K562 (cell line): Measurements from ENCODE around the gene PLCL2. TPM values are rescaled to one million over a fixed set of nuclear protein-coding genes. Genes with fewer than 3 reads are reported as not detected.
"Not testable (repeated sequence)": the region's sequence is repeated elsewhere in the genome, so short reads cannot be mapped to it uniquely, and the experiment has no call there.

Source experiments
- ATAC-seq: fragments of 200-7000 bp; cut with Tn5 transposase; 3 replicates; pipeline ENCODE4 v1.9.1; 2020; ENCODE audit warnings: moderate library complexity
- BruUV-seq: library from RNA; stranded (reverse); fragments of 400-500 nt; replicated peaks from 2 replicates; lab custom pipeline; 2021; lab: Mats Ljungman, UMichigan
- CTCF ChIA-PET: fragments of 300-600 bp; formaldehyde crosslinking; extraction: SDS; loops from one replicate; lab custom pipeline; 2021; ENCODE audit warnings: low intra/inter-chr PET ratio; lab: Yijun Ruan, JAX
- POLR2A ChIA-PET: fragments of 300-600, 350-650 bp; sonication (Branson Sonifier 250); formaldehyde crosslinking; extraction: SDS; loops from one replicate; lab custom pipeline; 2021; ENCODE audit warnings: antibody characterized with exemption, inconsistent platforms; lab: Yijun Ruan, JAX
- DNase-seq, 4 experiments: peaks; one replicate each; pipeline versions ENCODE4 v3.0.0 to v3.0.0-alpha.2; 2011 to 2018; ENCODE audit warnings: low spot score in 3 of 4, mixed read lengths in 3 of 4; ENCODE audit errors: extremely low read depth in 1 of 4
- FAIRE-seq: peaks from 2 replicates; lab custom pipeline; 2011; peaks lifted over from hg19 to GRCh38; lab: Jason Lieb, UNC
- H2AFZ ChIP-seq: 2 replicates; pipeline ENCODE4 v1.6.0; 2011; ENCODE audit warnings: low read depth, low read length, control low read depth, inconsistent platforms
- H3K27ac ChIP-seq: fragments of 200-600 bp; 3 replicates; pipeline ENCODE4 v1.8.0; 2011; ENCODE audit warnings: low read depth, mild to moderate bottlenecking, control low read depth, inconsistent platforms, low read length, moderate library complexity, mixed read lengths; ENCODE audit errors: extremely low read depth
- H3K27me3 ChIP-seq, 2 experiments: fragments of 300-600 bp in 1 of 2; 2 replicates in 1 of 2; 3 replicates in 1 of 2; pipeline versions ENCODE4 v1.6.0 to v1.8.0; 2011; ENCODE audit warnings: inconsistent platforms in 2 of 2, low read length in 2 of 2, mild to moderate bottlenecking in 1 of 2, mixed read lengths in 1 of 2, moderate library complexity in 1 of 2; ENCODE audit not compliant: control insufficient read depth in 2 of 2, insufficient read depth in 2 of 2
- H3K36me3 ChIP-seq: fragments of 300-600 bp; 3 replicates; pipeline ENCODE4 v1.8.0; 2011; ENCODE audit warnings: mild to moderate bottlenecking, low read length, inconsistent platforms; ENCODE audit not compliant: control insufficient read depth, insufficient read depth
- H3K4me1 ChIP-seq, 2 experiments: fragments of 200-600 bp in 1 of 2; replicated peaks in 1 of 2; 2 replicates in 1 of 2; 3 replicates in 1 of 2; pipeline versions ENCODE4 v1.5.1 to v1.8.0; 2011; ENCODE audit warnings: inconsistent platforms in 2 of 2, low read length in 2 of 2, mild to moderate bottlenecking in 1 of 2, mixed read lengths in 1 of 2, moderate library complexity in 1 of 2; ENCODE audit not compliant: control insufficient read depth in 2 of 2, insufficient read depth in 2 of 2
- H3K4me2 ChIP-seq: 2 replicates; pipeline ENCODE4 v1.6.1; 2011; ENCODE audit warnings: low read length, control low read depth, inconsistent platforms, mixed read lengths; ENCODE audit not compliant: insufficient read depth
- H3K4me3 ChIP-seq: fragments of 200-600 bp; sonication (generic), shearing (Covaris generic); 2 replicates; pipeline ENCODE4 v1.5.1; 2016; ENCODE audit warnings: control low read depth, inconsistent platforms
- H3K79me2 ChIP-seq: fragments of 200-600 bp; 3 replicates; pipeline ENCODE4 v1.8.0; 2011; ENCODE audit warnings: low read length, inconsistent platforms; ENCODE audit not compliant: control insufficient read depth, insufficient read depth
- H3K9ac ChIP-seq, 2 experiments: 2 replicates each; pipeline versions ENCODE4 v1.6.0 to v1.6.1; 2011; ENCODE audit warnings: low read depth in 2 of 2, low read length in 2 of 2, control low read depth in 1 of 2, inconsistent platforms in 1 of 2, mild to moderate bottlenecking in 1 of 2, mixed read lengths in 1 of 2; ENCODE audit not compliant: insufficient read depth in 1 of 2
- H3K9me1 ChIP-seq: one replicate; pipeline ENCODE4 v1.6.0; 2011; ENCODE audit warnings: inconsistent platforms, mild to moderate bottlenecking, low read length, moderate library complexity; ENCODE audit not compliant: control insufficient read depth, insufficient read depth
- H3K9me3 ChIP-seq: replicated peaks from 2 replicates; pipeline ENCODE4 v1.5.1; 2011; ENCODE audit warnings: low read depth, low read length, inconsistent platforms; ENCODE audit not compliant: control insufficient read depth, insufficient read depth
- H4K20me1 ChIP-seq: replicated peaks from 2 replicates; pipeline ENCODE4 v1.6.1; 2011; ENCODE audit warnings: low read length, inconsistent platforms, mixed read lengths; ENCODE audit not compliant: control insufficient read depth, insufficient read depth
- CCAR2 ChIP-seq: fragments of 200-400 bp; formaldehyde crosslinking; IDR thresholded peaks from 2 replicates; pipeline ENCODE4 v1.6.1; 2017; ENCODE audit warnings: mild to moderate bottlenecking, low read depth, low read length
- LCOR ChIP-seq: sonication (generic); formaldehyde crosslinking; IDR thresholded peaks from 2 replicates; pipeline ENCODE4 v1.8.0; 2022; ENCODE audit warnings: mild to moderate bottlenecking, missing genetic modification reagents
- MCM2 ChIP-seq: fragments of 450-650 bp; IDR thresholded peaks from 2 replicates; pipeline ENCODE4 v1.6.1; 2017; ENCODE audit warnings: low read depth, mild to moderate bottlenecking
- NR4A1 ChIP-seq, 2 experiments: fragments of 250-450 bp in 1 of 2; fragments of 450-650 bp in 1 of 2; sonication (Bioruptor Pico) in 1 of 2; IDR thresholded peaks; 2 replicates each; pipeline versions ENCODE4 v1.4.0 to v1.6.1; 2016 to 2020; ENCODE audit warnings: mild to moderate bottlenecking in 2 of 2, missing compliant biosample characterization in 1 of 2, missing genetic modification characterization in 1 of 2, moderate library complexity in 1 of 2
- PRMT5 ChIP-seq: sonication (generic); formaldehyde crosslinking; IDR thresholded peaks from 2 replicates; pipeline ENCODE4 v1.5.0; 2020; ENCODE audit warnings: missing genetic modification reagents
- RBM14 ChIP-seq: fragments of 200-400 bp; formaldehyde crosslinking; IDR thresholded peaks from 2 replicates; pipeline ENCODE4 v1.6.1; 2018; ENCODE audit warnings: low read depth, mild to moderate bottlenecking, low read length, moderate library complexity, borderline replicate concordance; ENCODE audit not compliant: insufficient read depth
- RFX7 ChIP-seq: fragments of 250-450 bp; sonication (Bioruptor Pico); IDR thresholded peaks from 2 replicates; pipeline ENCODE4 v1.5.1; 2021; ENCODE audit warnings: mild to moderate bottlenecking
- SLC30A9 ChIP-seq: fragments of 250-450 bp; sonication (Bioruptor Pico); IDR thresholded peaks from 2 replicates; pipeline ENCODE4 v1.8.0; 2022; ENCODE audit warnings: mild to moderate bottlenecking, moderate library complexity
- STAG1 ChIP-seq: sonication (generic); formaldehyde crosslinking; IDR thresholded peaks from 2 replicates; pipeline ENCODE4 v1.5.0; 2020; ENCODE audit warnings: missing genetic modification reagents, borderline replicate concordance
- TCF3 ChIP-seq: sonication (generic); formaldehyde crosslinking; IDR thresholded peaks from 2 replicates; pipeline ENCODE4 v1.4.0; 2020; ENCODE audit warnings: mild to moderate bottlenecking, missing genetic modification reagents
- ZBTB8A ChIP-seq: fragments of 450-650 bp; IDR thresholded peaks from 2 replicates; pipeline ENCODE4 v1.6.1; 2018; ENCODE audit warnings: mild to moderate bottlenecking, moderate library complexity; ENCODE audit not compliant: partially characterized antibody
- ZFP36 ChIP-seq: fragments of 150-350 bp; IDR thresholded peaks from 2 replicates; pipeline ENCODE4 v1.6.1; 2018; ENCODE audit warnings: low read length, low read depth; ENCODE audit not compliant: partially characterized antibody
- ZNF431 ChIP-seq: sonication (generic); formaldehyde crosslinking; IDR thresholded peaks from 2 replicates; pipeline ENCODE4 v1.8.0; 2022; ENCODE audit warnings: mild to moderate bottlenecking, missing genetic modification reagents
- ZNF76 ChIP-seq: fragments of 250-450 bp; sonication (Bioruptor Pico); IDR thresholded peaks from 2 replicates; pipeline ENCODE4 v1.4.0; 2020; ENCODE audit warnings: mild to moderate bottlenecking, moderate library complexity, borderline replicate concordance
- ZNF780A ChIP-seq: fragments of 250-450 bp; sonication (Bioruptor Pico); IDR thresholded peaks from 2 replicates; pipeline ENCODE4 v1.5.0; 2021; ENCODE audit warnings: mild to moderate bottlenecking
- WGBS: fragments of 100-300 bp; shearing (Covaris generic); methylation state at CpG from one replicate; pipeline ENCODE4 v1.1.6; 2016; ENCODE audit warnings: low coverage, mixed read lengths; ENCODE audit not compliant: insufficient coverage; ENCODE audit errors: missing lambda C conversion rate; 5-methylcytosine and 5-hydroxymethylcytosine counted together
- in situ Hi-C: fragments of 300-500 bp; cut with MboI; formaldehyde crosslinking; loops from 4 replicates; pipeline ENCODE4 v1.15.0; 2018; ENCODE audit warnings: inconsistent platforms, mixed read lengths
- intact Hi-C: fragments of 100-400 bp; cut with micrococcal nuclease; formaldehyde crosslinking; loops from 2 replicates; pipeline ENCODE4 v1.14.2; 2022
- polyA plus RNA-seq, 8 experiments: library from polyadenylated mRNA; depleted of rRNA in 4 of 8; stranded (reverse) in 5 of 8; unstranded in 3 of 8; fragments of >200 nt; fragmentation: Nextera tagmentation in 2 of 8; fragmentation: Illumina TruSeq in 1 of 8; extraction: Ambion mirVana in 2 of 8; extraction: Trizol in 1 of 8; gene quantifications; 2 replicates each; pipeline versions ENCODE4 v1.2.1 to v1.2.3, GENCODE V29; 2011 to 2014; ENCODE audit warnings: inconsistent platforms in 1 of 8, missing spikeins in 1 of 8
- total RNA-seq, 7 experiments: library from RNA; depleted of rRNA in 6 of 7; stranded (reverse); fragments of >200 nt in 6 of 7; fragmentation: Illumina TruSeq in 2 of 7; extraction: Trizol in 2 of 7; gene quantifications; 2 replicates each; pipeline versions ENCODE4 v1.2.1 to v1.2.3, GENCODE V29; 2011 to 2021; ENCODE audit warnings: low replicate concordance in 1 of 7
- TF ChIP-seq, protein P1 (sequence below): sonication (generic); formaldehyde crosslinking; IDR thresholded peaks from 2 replicates; pipeline ENCODE4 v1.9.0; 2022; ENCODE audit warnings: mild to moderate bottlenecking, missing genetic modification reagents

PLCL2 gene
- total and polyA plus RNA-seq, 9 of the 15 experiments (the other 6 are each of a cell fraction or from before 2014, with no cell fraction given), result 0.03 to 0.18 (median 0.11) TPM; not detected in 2

GRCh38 chr3:17106801-17107200, 222.0 kb downstream of the PLCL2 start:
- H3K4me3 ChIP-seq, H3K4me2 ChIP-seq, H4K20me1 ChIP-seq, ATAC-seq, BruUV-seq, intact Hi-C loops, in situ Hi-C loops, POLR2A ChIA-PET, H3K9ac ChIP-seq, H3K27me3 ChIP-seq: not testable (repeated sequence)
- WGBS, result 2% methylated on average over 5 of the region's 5 CpGs
- TF ChIP-seq ZNF431 (CRISPR knock-in tag), result peak; percentile 95
- TF ChIP-seq, all 486 proteins: peak for 1; not testable (repeated sequence) for 485
- H3K9me3 ChIP-seq, H3K27ac ChIP-seq, H2AFZ ChIP-seq, H3K79me2 ChIP-seq, DNase-seq, H3K36me3 ChIP-seq, FAIRE-seq, CTCF ChIA-PET, H3K9me1 ChIP-seq, H3K4me1 ChIP-seq: not testable (repeated sequence)

DNA sequence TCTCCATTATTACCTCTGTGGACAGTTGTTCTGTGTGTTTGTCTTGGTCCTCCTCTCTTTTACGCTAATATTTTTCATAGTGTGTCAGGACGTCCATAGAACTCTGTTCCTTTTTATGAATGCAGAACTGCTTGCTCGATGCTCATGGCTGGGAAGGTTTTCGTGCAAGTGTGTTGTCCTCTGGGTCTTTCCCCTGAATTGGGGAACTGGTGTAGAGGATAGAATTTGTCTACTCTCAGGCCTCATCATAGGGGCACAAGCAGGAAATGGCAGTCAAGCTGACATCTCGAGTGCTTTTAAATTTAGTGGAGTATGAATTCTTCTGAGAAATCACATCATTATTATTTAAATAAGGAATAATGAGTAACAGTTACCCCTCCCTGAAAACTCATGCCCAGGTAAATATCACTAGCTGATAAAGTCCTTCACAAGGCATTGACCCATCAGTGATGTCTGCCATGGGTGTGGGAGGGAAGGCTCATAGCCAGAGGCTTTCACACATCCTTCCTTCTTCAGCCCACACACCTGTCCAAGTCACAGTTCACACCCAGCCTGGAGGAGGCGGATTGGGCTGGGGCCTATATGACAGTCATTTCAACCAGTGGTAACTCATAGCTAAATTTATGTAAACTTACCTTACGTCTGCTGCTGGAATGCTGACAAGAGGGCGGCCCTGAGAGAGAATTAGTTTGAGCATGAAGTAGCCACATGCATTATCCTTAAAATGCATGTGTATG, 226.1 kb downstream of the PLCL2 start:
- H3K36me3 ChIP-seq, result no peaks in the 10 kb centered on the region
- no peak overlapping the region for H3K4me3 ChIP-seq
- no TSS peak for BruUV-seq
- H3K9me3 ChIP-seq, result no peaks in the 10 kb centered on the region
- H3K4me2 ChIP-seq, result no peak overlapping the region
- no peaks in the 10 kb centered on the region for H4K20me1 ChIP-seq
- FAIRE-seq (no peak), ATAC-seq (no peak), DNase-seq (no peak)
- no peak overlapping the region for H3K27ac ChIP-seq
- WGBS, result 0% methylated on average over 8 of the region's 8 CpGs
- no peak overlapping the region for H3K9ac ChIP-seq
- POLR2A ChIA-PET, result no interaction called here
- intact Hi-C loops (no loop called here), in situ Hi-C loops (no loop called here)
- CTCF ChIA-PET, result no interaction called here
- no peaks in the 10 kb centered on the region for H3K79me2 ChIP-seq
- no peaks in the 10 kb centered on the region for H3K4me1 ChIP-seq
- no peak overlapping the region; the same call in 1 of the 2 replicates for H2AFZ ChIP-seq
- no peaks in the 10 kb centered on the region; a peak in 1 of 5 replicates for H3K27me3 ChIP-seq
- no peaks in the 10 kb centered on the region for H3K9me1 ChIP-seq
- TF ChIP-seq TCF3 (CRISPR knock-in tag), result no peak
- TF ChIP-seq MCM2, result no peak
- no peak for TF ChIP-seq RFX7 (CRISPR knock-in tag)
- TF ChIP-seq RBM14, result no peak
- TF ChIP-seq ZNF76 (CRISPR knock-in tag), result no peak
- TF ChIP-seq STAG1 (CRISPR knock-in tag), result no peak
- no peak for TF ChIP-seq CCAR2
- no peak for TF ChIP-seq ZBTB8A
- no peak for TF ChIP-seq NR4A1 (CRISPR knock-in tag; IDR thresholded peaks at IDR 0.05)
- no peak for TF ChIP-seq NR4A1 (tag; IDR thresholded peaks at IDR 0.05)
- no peak for TF ChIP-seq ZFP36
- TF ChIP-seq LCOR (CRISPR knock-in tag), result no peak
- TF ChIP-seq PRMT5 (CRISPR knock-in tag), result no peak
- TF ChIP-seq SLC30A9 (CRISPR knock-in tag), result no peak
- TF ChIP-seq, protein P1, sequence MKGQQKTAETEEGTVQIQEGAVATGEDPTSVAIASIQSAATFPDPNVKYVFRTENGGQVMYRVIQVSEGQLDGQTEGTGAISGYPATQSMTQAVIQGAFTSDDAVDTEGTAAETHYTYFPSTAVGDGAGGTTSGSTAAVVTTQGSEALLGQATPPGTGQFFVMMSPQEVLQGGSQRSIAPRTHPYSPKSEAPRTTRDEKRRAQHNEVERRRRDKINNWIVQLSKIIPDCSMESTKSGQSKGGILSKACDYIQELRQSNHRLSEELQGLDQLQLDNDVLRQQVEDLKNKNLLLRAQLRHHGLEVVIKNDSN (CRISPR knock-in tag), result no peak
- no peak for TF ChIP-seq ZNF780A (CRISPR knock-in tag)
